Neural progenitor cell (in vitro differentiated cells): ENCODE results near the gene PRKCE.

Source experiments
- EZH2phosphoT487 ChIP-seq: fragments of 200-600 bp; sonication (generic); IDR thresholded peaks from 2 replicates; pipeline ENCODE4 v1.6.1; 2017; ENCODE audit warnings: antibody characterized with exemption
- TF ChIP-seq, protein P1 (sequence below): fragments of 200-600 bp; sonication (generic); IDR thresholded peaks from 2 replicates; pipeline ENCODE4 v1.5.1; 2017; ENCODE audit warnings: antibody characterized with exemption, mild to moderate bottlenecking

DNA sequence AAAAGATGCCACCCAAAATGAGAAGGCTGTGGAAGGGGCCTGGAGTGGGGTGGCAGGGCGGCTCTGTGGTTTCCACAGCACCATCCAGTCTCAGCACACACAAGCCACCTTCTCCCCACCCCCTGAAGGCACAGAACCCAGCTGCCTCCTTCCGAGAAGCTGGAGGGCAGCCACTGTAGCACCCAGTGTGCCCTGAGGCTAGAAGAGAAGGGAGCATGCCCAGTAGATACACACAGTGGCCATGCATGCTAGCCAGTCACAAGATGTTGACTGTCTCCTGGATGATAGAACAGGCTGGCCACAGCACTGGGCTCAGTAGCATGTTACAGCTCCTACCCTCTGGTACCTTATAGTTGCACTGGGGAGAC, 496.9 kb downstream of the PRKCE start:
- TF ChIP-seq, protein P1, sequence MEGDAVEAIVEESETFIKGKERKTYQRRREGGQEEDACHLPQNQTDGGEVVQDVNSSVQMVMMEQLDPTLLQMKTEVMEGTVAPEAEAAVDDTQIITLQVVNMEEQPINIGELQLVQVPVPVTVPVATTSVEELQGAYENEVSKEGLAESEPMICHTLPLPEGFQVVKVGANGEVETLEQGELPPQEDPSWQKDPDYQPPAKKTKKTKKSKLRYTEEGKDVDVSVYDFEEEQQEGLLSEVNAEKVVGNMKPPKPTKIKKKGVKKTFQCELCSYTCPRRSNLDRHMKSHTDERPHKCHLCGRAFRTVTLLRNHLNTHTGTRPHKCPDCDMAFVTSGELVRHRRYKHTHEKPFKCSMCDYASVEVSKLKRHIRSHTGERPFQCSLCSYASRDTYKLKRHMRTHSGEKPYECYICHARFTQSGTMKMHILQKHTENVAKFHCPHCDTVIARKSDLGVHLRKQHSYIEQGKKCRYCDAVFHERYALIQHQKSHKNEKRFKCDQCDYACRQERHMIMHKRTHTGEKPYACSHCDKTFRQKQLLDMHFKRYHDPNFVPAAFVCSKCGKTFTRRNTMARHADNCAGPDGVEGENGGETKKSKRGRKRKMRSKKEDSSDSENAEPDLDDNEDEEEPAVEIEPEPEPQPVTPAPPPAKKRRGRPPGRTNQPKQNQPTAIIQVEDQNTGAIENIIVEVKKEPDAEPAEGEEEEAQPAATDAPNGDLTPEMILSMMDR, result no peak
- no peak for TF ChIP-seq EZH2phosphoT487
